Right lobe of liver (tissue), 6 donors: ENCODE measurements around the gene CXCL17. TPM values are rescaled to one million over a fixed set of nuclear protein-coding genes. Genes with fewer than 3 reads are reported as not detected.

ENCODE experiments used
- ATAC-seq, 4 donors: fragments of 200-7000 bp; cut with Tn5 transposase; one replicate each; pipeline ENCODE4 v1.9.1; 2020; ENCODE audit warnings: mild to moderate bottlenecking in 4 of 4, moderate library complexity in 4 of 4
- DNase-seq, 3 donors: peaks; one replicate each; pipeline ENCODE4 v3.0.0-alpha.2; 2020
- H3K27ac ChIP-seq, 3 donors: fragments of 200-600 bp; one replicate each; pipeline ENCODE4 v1.8.0; 2022
- H3K27me3 ChIP-seq, 2 donors: fragments of 200-600 bp; one replicate each; pipeline ENCODE4 v1.8.0; 2022
- H3K36me3 ChIP-seq, 4 donors: fragments of 200-600 bp; sonication (generic) in 1 of 4; one replicate each; pipeline versions ENCODE4 v1.5.1 to v1.8.0; 2017 to 2022; ENCODE audit warnings: control low read depth in 1 of 4
- H3K4me1 ChIP-seq, 4 donors: fragments of 200-600 bp; sonication (generic) in 1 of 4; one replicate each; pipeline versions ENCODE4 v1.5.1 to v1.8.0; 2017 to 2022; ENCODE audit warnings: control low read depth in 1 of 4
- H3K4me3 ChIP-seq, 3 donors: fragments of 200-600 bp; one replicate each; pipeline ENCODE4 v1.8.0; 2022
- H3K9me3 ChIP-seq, 4 donors: fragments of 200-600 bp; sonication (generic) in 1 of 4; one replicate each; pipeline versions ENCODE4 v1.5.1 to v1.8.0; 2017 to 2022; ENCODE audit warnings: control low read depth in 1 of 4
- POLR2A ChIP-seq: fragments of 450-650 bp; IDR thresholded peaks from one replicate; pipeline ENCODE4 v1.6.1; 2017; ENCODE audit warnings: antibody characterized with exemption, mild to moderate bottlenecking
- WGBS: methylation state at CpG from one replicate; pipeline ENCODE4 v1.1.6; 2018; ENCODE audit warnings: low coverage, low lambda C conversion rate; ENCODE audit not compliant: insufficient coverage; ENCODE audit errors: missing lambda C conversion rate; 5-methylcytosine and 5-hydroxymethylcytosine counted together
- intact Hi-C, 2 donors: fragments of 100-400 bp; cut with DNase I; formaldehyde crosslinking; loops; one replicate each; pipeline versions ENCODE4 v1.11.2 to v1.14.1; 2022
- small RNA-seq, 2 experiments: library from RNA; depleted of rRNA; stranded (forward); fragments of <200 nt; gene quantifications; one replicate each; pipeline ENCODE3, GENCODE V24; 2016
- total RNA-seq, 6 experiments: library from RNA; depleted of rRNA in 2 of 6; stranded (reverse); fragments of >200 nt in 2 of 6; fragmentation: NEBNext Ultra II Directional in 3 of 6; extraction: Animal tissue kit (Norgen Biotek cat#: 25700) in 3 of 6; gene quantifications; one replicate each; pipeline versions ENCODE4 v1.1.0 to v1.2.4, GENCODE V29; 2016 to 2023
- TF ChIP-seq, protein P1 (sequence below), 4 donors: fragments of 200-600 bp in 3 of 4; fragments of 450-650 bp in 1 of 4; IDR thresholded peaks; one replicate each; pipeline versions ENCODE4 v1.5.1 to v1.8.0; 2016 to 2022; ENCODE audit warnings: antibody characterized with exemption in 4 of 4, mild to moderate bottlenecking in 2 of 4
- donor health status: DM: no; HTN: yes; CAD: no.
- donor health status: DM: no; HTN: no; CAD: no.
- donor health status: DM: no; HTN: no; CAD: no.
- donor health status: DM: no; HTN: yes; CAD: no.
- donor health status: DM: no; HTN: yes; CAD: no.

Gene CXCL17
- total RNA-seq, 6 experiments from 2014 or later, result 0.29 TPM; not detected in 5

DNA sequence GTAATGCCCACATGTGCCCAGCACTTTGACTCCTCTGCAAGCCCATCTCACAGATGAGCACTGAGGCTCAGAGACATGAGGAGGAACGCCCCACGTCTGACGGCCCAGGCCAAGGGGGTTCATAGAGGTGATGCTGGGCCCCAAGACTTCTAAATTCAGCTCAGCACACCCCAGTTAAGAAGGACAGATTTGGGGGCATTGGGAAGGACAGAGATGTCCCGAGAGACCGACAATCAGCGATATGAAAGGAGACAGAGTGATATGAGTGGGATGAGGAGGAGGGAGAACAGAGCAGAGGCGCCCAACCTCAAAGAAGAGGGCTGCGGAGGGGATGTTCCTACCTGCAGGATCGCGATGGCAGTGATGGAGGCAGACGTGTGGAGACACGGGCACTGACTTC lies 52.8 kb downstream of the CXCL17 start, which contains the start of gene CNFN:
Gene CNFN (minus strand): TSS at position 399 of the 400 bp plus-strand sequence. CDS start 1,260 bp downstream, outside the sequence.
- Histone ChIP-seq H3K9me3 (no peaks in the 10 kb centered on the region), H3K36me3 (no peaks in the 10 kb centered on the region), H3K4me3 (no peak within 1 kb of the TSS), H3K27ac (no peak within 1 kb of the TSS), H3K4me1 (no peaks in the 10 kb centered on the region), H3K27me3 (no peaks in the 10 kb centered on the region)
- WGBS, result 72% methylated on average over 7 of the region's 12 CpGs
- no peak for TF ChIP-seq POLR2A
- TF ChIP-seq, protein P1, sequence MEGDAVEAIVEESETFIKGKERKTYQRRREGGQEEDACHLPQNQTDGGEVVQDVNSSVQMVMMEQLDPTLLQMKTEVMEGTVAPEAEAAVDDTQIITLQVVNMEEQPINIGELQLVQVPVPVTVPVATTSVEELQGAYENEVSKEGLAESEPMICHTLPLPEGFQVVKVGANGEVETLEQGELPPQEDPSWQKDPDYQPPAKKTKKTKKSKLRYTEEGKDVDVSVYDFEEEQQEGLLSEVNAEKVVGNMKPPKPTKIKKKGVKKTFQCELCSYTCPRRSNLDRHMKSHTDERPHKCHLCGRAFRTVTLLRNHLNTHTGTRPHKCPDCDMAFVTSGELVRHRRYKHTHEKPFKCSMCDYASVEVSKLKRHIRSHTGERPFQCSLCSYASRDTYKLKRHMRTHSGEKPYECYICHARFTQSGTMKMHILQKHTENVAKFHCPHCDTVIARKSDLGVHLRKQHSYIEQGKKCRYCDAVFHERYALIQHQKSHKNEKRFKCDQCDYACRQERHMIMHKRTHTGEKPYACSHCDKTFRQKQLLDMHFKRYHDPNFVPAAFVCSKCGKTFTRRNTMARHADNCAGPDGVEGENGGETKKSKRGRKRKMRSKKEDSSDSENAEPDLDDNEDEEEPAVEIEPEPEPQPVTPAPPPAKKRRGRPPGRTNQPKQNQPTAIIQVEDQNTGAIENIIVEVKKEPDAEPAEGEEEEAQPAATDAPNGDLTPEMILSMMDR (IDR thresholded peaks at IDR 0.05), result no peak
- intact Hi-C loops, result no loop called here
- ATAC-seq (no peak), DNase-seq (no peak)

DNA sequence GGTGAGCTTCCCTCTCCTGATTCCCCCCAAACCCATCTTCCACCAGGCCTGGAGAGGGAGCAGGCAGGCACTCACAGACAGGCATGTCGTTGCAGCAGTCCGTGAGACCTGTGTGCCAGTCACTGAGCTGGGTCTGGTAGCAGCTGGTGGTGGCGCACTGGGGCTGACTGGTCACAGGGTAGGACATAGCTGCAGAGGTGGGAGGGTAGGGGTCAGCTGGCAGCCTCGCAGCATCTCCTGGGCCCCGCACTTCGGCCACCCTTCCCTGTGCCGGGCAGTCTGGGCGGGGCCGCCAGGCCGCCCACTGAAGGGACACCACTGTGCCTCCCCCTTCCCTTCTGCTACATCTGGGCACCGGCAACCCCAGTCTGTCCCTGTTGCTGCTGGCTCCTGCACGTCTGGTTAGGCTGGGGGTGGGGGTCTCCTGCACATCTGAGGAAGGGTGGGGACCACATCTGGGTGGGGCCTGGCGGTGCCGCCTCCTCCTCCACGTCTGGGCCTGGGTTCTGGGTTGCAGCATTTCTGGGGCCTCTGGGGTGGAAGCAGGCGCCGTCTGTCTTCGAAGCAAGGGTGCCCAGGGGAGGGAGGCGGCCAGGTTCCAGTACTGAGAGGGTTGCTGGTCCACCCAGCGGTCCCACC lies 53.8 kb downstream of the CXCL17 start:
- no CpG with 5 or more reads among the region's 20 CpGs for WGBS
- intact Hi-C loops, result no loop called here

DNA sequence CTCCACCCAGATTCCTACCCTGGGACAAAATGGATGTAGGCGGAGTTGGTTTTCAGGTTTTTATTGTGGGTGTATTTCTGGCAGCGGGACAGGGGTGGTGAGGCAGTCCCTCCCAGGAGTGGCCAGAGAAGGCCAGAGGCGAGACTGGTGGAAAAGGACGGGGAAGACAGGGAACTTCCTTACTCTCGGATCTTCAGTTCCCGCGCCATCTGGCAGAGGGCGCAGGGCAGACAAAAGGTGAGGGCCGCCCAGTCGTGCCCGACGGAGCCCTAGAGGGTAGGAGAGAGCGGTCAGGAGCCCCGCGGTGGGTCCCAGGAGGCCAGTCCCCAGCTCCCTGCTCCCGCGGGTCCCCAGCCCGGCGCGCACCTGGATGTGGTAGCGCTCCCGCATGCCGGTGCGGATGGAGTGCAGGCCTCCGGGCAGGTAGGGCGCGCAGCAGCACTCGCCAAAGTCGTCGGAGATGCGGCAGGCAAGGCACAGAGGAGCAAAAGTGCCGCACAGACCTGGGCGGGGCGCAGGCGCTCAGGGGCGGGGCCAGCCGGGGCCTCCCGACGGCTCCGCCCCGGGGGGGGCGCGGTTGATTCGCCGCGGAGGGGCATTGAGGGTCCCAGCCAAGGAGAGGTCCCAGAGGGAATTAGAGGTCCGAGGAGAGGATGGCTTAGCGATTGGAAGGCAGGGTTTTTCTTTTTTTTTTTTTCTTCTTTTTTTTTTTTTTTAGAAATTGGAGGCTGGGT lies 55.6 kb downstream of the CXCL17 start:
- intact Hi-C loops, result no loop called here
- DNase-seq (peak in 1 of 3 donors; percentile 75), ATAC-seq (peak; percentile 83 to 95 (median 90))
- no peaks in the 10 kb centered on the region for H3K9me3 ChIP-seq
- TF ChIP-seq, protein P1 (IDR thresholded peaks at IDR 0.05), result peak; percentile 46 to 57 (median 52)
- TF ChIP-seq POLR2A, result no peak
- WGBS, result 2% methylated on average over 42 of the region's 48 CpGs
- no peaks in the 10 kb centered on the region for H3K4me1 ChIP-seq
- H3K27ac ChIP-seq, result no peak overlapping the region
- peak overlapping the region in 2 of 3 donors; percentile 27 to 39 for H3K4me3 ChIP-seq
- H3K27me3 ChIP-seq, result no peaks in the 10 kb centered on the region
- no peaks in the 10 kb centered on the region for H3K36me3 ChIP-seq

More for the DNA sequence above, 53.8 kb downstream of the CXCL17 start:
- no peak for DNase-seq
- Histone ChIP-seq H3K4me1 (no peaks in the 10 kb centered on the region), H3K27ac (no peak overlapping the region), H3K9me3 (no peaks in the 10 kb centered on the region), H3K27me3 (no peaks in the 10 kb centered on the region), H3K36me3 (no peaks in the 10 kb centered on the region), H3K4me3 (no peak overlapping the region)
- peak in 1 of 4 donors; percentile 3 for ATAC-seq
- TF ChIP-seq, protein P1 (IDR thresholded peaks at IDR 0.05), result no peak
- no peak for TF ChIP-seq POLR2A

DNA sequence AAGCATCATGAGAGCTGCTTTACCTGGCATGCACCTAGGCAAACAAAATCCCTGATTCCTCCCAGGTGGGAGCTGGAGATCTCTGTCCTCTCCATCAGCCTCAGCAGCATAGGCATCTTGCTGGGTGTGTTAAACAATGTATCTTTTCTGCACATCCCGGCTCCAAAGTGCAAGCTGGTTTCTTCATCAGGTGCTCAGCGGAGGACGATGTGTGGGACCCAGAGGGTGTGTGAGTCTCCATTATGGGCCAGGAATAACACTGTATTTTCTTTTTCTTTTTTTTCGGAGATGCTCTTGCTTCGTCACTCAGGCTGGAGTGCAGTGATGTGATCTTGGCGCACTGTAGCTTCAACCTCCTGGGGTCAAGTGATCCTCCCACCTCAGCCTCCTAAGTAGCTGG lies 62.6 kb downstream of the CXCL17 start:
- ATAC-seq, result no peak
- Histone ChIP-seq H3K27me3 (no peaks in the 10 kb centered on the region), H3K9me3 (no peaks in the 10 kb centered on the region), H3K4me1 (no peaks in the 10 kb centered on the region), H3K27ac (no peak overlapping the region), H3K36me3 (no peaks in the 10 kb centered on the region), H3K4me3 (no peak overlapping the region)
- DNase-seq, result no peak
- intact Hi-C loops, result no loop called here
- 57% methylated on average over 3 of the region's 6 CpGs for WGBS
- TF ChIP-seq, protein P1 (IDR thresholded peaks at IDR 0.05), result no peak
- no peak for TF ChIP-seq POLR2A

Small RNA genes lying within 50 kb of the gene (small RNA-seq; reads per million reads assigned to genes)
- gene RNU4-60P, result 0 reads per million in 2 experiments

Other genes with a start within 250 kb of the CXCL17 start
- 10 to 100 TPM in 5 of 6 experiments, 1 to 10 TPM in 1; 8.1 to 18.0 (median 15.0) TPM for gene DEDD2, start 225.3 kb downstream of the CXCL17 start, total RNA-seq
- 1 to 10 TPM; 1.9 to 3.9 (median 3.4) TPM for gene ZNF526, start 222.6 kb downstream of the CXCL17 start, total RNA-seq
- 10 to 100 TPM; 12.3 to 14.8 (median 13.5) TPM for gene GSK3A, start 200.3 kb downstream of the CXCL17 start, total RNA-seq
- gene ERF, start 187.8 kb downstream of the CXCL17 start, total RNA-seq, result 10 to 100 TPM; 15.4 to 35.7 (median 30.5) TPM
- gene CIC, start 173.7 kb downstream of the CXCL17 start, total RNA-seq, result 10 to 100 TPM; 19.9 to 53.6 (median 35.2) TPM
- gene PRR19, start 140.8 kb downstream of the CXCL17 start, total RNA-seq, result under 1 TPM; 0.18 to 0.74 (median 0.21) TPM
- gene PAFAH1B3, start 140.3 kb downstream of the CXCL17 start, total RNA-seq, result 10 to 100 TPM in 1 of 6 experiments, 1 to 10 TPM in 5; 1.6 to 10.6 (median 5.0) TPM
- under 1 TPM in 3 of 6 experiments, not detected in 3; 0.10 to 0.16 (median 0.12) TPM for gene TMEM145, start 129.6 kb downstream of the CXCL17 start, total RNA-seq
- gene MEGF8, start 117.3 kb downstream of the CXCL17 start, total RNA-seq, result 10 to 100 TPM in 1 of 6 experiments, 1 to 10 TPM in 5; 5.5 to 11.0 (median 8.7) TPM
- gene CNFN, start 52.6 kb downstream of the CXCL17 start, total RNA-seq, result not detected
- 1 to 10 TPM in 5 of 6 experiments, under 1 TPM in 1; 0.87 to 2.5 (median 1.8) TPM for gene LIPE, start 15.6 kb downstream of the CXCL17 start, total RNA-seq
- gene CEACAM1, start 85.5 kb upstream of the CXCL17 start, total RNA-seq, result 10 to 100 TPM; 27.4 to 64.6 (median 45.7) TPM
- under 1 TPM in 3 of 6 experiments, not detected in 3; 0.42 to 0.68 (median 0.66) TPM for gene CEACAM8, start 152.0 kb upstream of the CXCL17 start, total RNA-seq